ENCODE measurements around the gene FASTKD1.
A peak's percentile ranks its signal among the peaks of the same experiment; 100 is the strongest.

FASTKD1 gene

DNA sequence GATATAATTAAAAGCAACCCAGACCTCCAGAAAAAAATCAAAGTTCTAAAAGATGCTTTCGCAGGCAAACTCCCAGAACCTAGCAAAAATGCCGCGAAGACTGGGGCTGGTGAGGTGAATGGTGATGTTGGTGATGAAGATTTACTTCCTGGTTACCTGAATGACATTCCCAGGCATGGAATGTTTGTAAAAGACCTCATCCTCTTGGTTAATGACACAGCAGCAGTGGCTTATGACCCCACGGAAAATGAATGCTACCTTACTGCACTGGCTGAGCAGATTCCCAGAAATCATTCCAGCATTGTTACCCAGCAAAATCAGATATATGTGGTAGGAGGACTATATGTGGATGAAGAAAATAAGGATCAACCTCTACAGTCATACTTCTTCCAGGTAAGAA lies 63.2 kb downstream of the FASTKD1 start:
- no peaks in the 10 kb centered on the region for H3K4me1 ChIP-seq (ENCODE audit: control insufficient read depth, insufficient read depth, low read length, poor library complexity, severe bottlenecking)
- H3K4me3 ChIP-seq (ENCODE audit: extremely low read depth, insufficient read depth, low read length, poor library complexity, severe bottlenecking) = no peak overlapping the region
- no peak overlapping the region for H3K27ac ChIP-seq (ENCODE audit: low read depth, low read length, severe bottlenecking)
- no peaks in the 10 kb centered on the region for H3K36me3 ChIP-seq (ENCODE audit: control insufficient read depth, insufficient read depth, low read length)
- WGBS, 2 experiments (ENCODE audit: insufficient coverage in 2 of 2) = 90 to 100% methylated on average over 2 to 3 of the region's 4 CpGs
- H3K9me3 ChIP-seq (ENCODE audit: control insufficient read depth, low read length) = no peaks in the 10 kb centered on the region

- 86 to 95% methylated on average over 3 to 7 of the region's 8 CpGs for WGBS, 2 experiments (ENCODE audit: insufficient coverage in 2 of 2)
- Histone ChIP-seq H3K36me3 (ENCODE audit: control insufficient read depth, insufficient read depth, low read length) (no peaks in the 10 kb centered on the region), H3K9me3 (ENCODE audit: control insufficient read depth, low read length) (no peaks in the 10 kb centered on the region), H3K4me1 (ENCODE audit: control insufficient read depth, insufficient read depth, low read length, poor library complexity, severe bottlenecking) (no peaks in the 10 kb centered on the region), H3K27ac (ENCODE audit: low read depth, low read length, severe bottlenecking) (no peak overlapping the region), H3K4me3 (ENCODE audit: extremely low read depth, insufficient read depth, low read length, poor library complexity, severe bottlenecking) (no peak overlapping the region)
These were observed 63.7 kb downstream of the FASTKD1 start for GRCh38 chr2:169509955-169510354.

- WGBS, 2 experiments (ENCODE audit: insufficient coverage in 2 of 2) = 70 to 79% methylated on average over 3 of the region's 4 CpGs
These were observed 64.3 kb downstream of the FASTKD1 start, which contains the start of gene KLHL41 for GRCh38 chr2:169509298-169509885. Gene KLHL41 (plus strand): TSS chr2:169509702. CDS start chr2:169509779, 77 bp downstream.

DNA sequence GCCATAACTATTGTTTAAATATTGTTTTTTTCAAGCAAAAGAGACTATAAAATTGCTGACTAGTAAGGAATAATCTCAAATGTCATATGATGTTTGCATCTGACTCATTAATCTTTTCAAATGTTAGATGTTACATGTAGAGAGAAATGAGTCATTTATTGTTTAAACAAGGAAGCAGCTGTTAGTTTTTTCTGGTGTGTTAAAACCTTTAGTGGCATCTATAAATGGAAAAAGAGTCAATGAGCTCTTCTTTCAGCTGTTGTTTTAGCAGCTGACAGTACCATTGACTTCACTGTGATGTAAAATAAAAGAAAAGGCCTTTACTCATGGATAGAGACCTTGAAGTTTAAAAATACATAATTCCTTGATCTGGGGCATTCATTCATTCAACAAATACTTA lies 66.0 kb downstream of the FASTKD1 start:
- no peaks in the 10 kb centered on the region for H3K36me3 ChIP-seq (ENCODE audit: control insufficient read depth, insufficient read depth, low read length)
- no peak overlapping the region for H3K4me3 ChIP-seq (ENCODE audit: extremely low read depth, insufficient read depth, low read length, poor library complexity, severe bottlenecking)
- no peaks in the 10 kb centered on the region for H3K9me3 ChIP-seq (ENCODE audit: control insufficient read depth, low read length)
- no peak overlapping the region for H3K27ac ChIP-seq (ENCODE audit: low read depth, low read length, severe bottlenecking)
- H3K4me1 ChIP-seq (ENCODE audit: control insufficient read depth, insufficient read depth, low read length, poor library complexity, severe bottlenecking) = no peaks in the 10 kb centered on the region

More at GRCh38 chr2:169509298-169509885, 64.3 kb downstream of the FASTKD1 start, which contains the start of gene KLHL41:
- Histone ChIP-seq H3K27ac (ENCODE audit: low read depth, low read length, severe bottlenecking) (peak within 1 kb of the TSS; percentile 18), H3K4me1 (ENCODE audit: control insufficient read depth, insufficient read depth, low read length, poor library complexity, severe bottlenecking) (no peaks in the 10 kb centered on the region), H3K4me3 (ENCODE audit: extremely low read depth, insufficient read depth, low read length, poor library complexity, severe bottlenecking) (no peak within 1 kb of the TSS), H3K9me3 (ENCODE audit: control insufficient read depth, low read length) (no peaks in the 10 kb centered on the region), H3K36me3 (ENCODE audit: control insufficient read depth, insufficient read depth, low read length) (no peaks in the 10 kb centered on the region)

- H3K4me3 ChIP-seq (ENCODE audit: extremely low read depth, insufficient read depth, low read length, poor library complexity, severe bottlenecking) = no peak overlapping the region
- H3K36me3 ChIP-seq (ENCODE audit: control insufficient read depth, insufficient read depth, low read length) = no peaks in the 10 kb centered on the region
- no peak overlapping the region for H3K27ac ChIP-seq (ENCODE audit: low read depth, low read length, severe bottlenecking)
- 97 to 99% methylated on average over 5 to 17 of the region's 19 CpGs for WGBS, 2 experiments (ENCODE audit: insufficient coverage in 2 of 2)
- H3K9me3 ChIP-seq (ENCODE audit: control insufficient read depth, low read length) = no peaks in the 10 kb centered on the region
- no peaks in the 10 kb centered on the region for H3K4me1 ChIP-seq (ENCODE audit: control insufficient read depth, insufficient read depth, low read length, poor library complexity, severe bottlenecking)
These were observed 69.0 kb downstream of the FASTKD1 start for GRCh38 chr2:169504651-169505050.

GRCh38 chr2:169495310-169495928 lies 78.2 kb downstream of the FASTKD1 start:
- Histone ChIP-seq H3K27ac (ENCODE audit: low read depth, low read length, severe bottlenecking) (no peak overlapping the region), H3K4me1 (ENCODE audit: control insufficient read depth, insufficient read depth, low read length, poor library complexity, severe bottlenecking) (no peaks in the 10 kb centered on the region), H3K4me3 (ENCODE audit: extremely low read depth, insufficient read depth, low read length, poor library complexity, severe bottlenecking) (no peak overlapping the region), H3K9me3 (ENCODE audit: control insufficient read depth, low read length) (no peaks in the 10 kb centered on the region), H3K36me3 (ENCODE audit: control insufficient read depth, insufficient read depth, low read length) (no peaks in the 10 kb centered on the region)
- 71 to 100% methylated on average over 2 of the region's 5 CpGs for WGBS, 2 experiments (ENCODE audit: insufficient coverage in 2 of 2)

GRCh38 chr2:169493360-169493759 lies 80.3 kb downstream of the FASTKD1 start:
- H3K4me3 ChIP-seq (ENCODE audit: extremely low read depth, insufficient read depth, low read length, poor library complexity, severe bottlenecking) = no peak overlapping the region
- no peaks in the 10 kb centered on the region for H3K9me3 ChIP-seq (ENCODE audit: control insufficient read depth, low read length)
- no peak overlapping the region for H3K27ac ChIP-seq (ENCODE audit: low read depth, low read length, severe bottlenecking)
- H3K4me1 ChIP-seq (ENCODE audit: control insufficient read depth, insufficient read depth, low read length, poor library complexity, severe bottlenecking) = no peaks in the 10 kb centered on the region
- 88 to 89% methylated on average over 1 of the region's 2 CpGs for WGBS, 2 experiments (ENCODE audit: insufficient coverage in 2 of 2)
- no peaks in the 10 kb centered on the region for H3K36me3 ChIP-seq (ENCODE audit: control insufficient read depth, insufficient read depth, low read length)

DNA sequence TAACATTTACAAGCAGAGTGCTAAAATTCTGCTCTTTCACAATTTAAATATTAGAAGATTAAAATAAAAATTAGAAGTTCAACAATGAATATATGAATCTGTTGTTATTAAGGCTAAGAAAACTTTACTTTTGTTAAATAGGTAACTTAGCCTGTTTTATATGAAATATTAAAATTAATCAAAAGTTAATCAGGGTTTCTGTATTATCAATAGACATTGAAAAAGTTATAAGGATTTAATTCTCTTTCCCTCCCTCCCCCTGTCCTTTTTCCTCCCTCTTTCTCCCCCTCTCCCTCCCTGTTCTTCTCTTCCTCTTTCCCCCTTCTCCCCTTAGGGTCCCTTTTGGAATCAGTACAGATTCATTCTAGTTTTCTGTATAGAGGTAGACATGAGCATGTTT lies 82.3 kb downstream of the FASTKD1 start:
- Histone ChIP-seq H3K9me3 (ENCODE audit: control insufficient read depth, low read length) (no peaks in the 10 kb centered on the region), H3K4me3 (ENCODE audit: extremely low read depth, insufficient read depth, low read length, poor library complexity, severe bottlenecking) (no peak overlapping the region), H3K36me3 (ENCODE audit: control insufficient read depth, insufficient read depth, low read length) (no peaks in the 10 kb centered on the region), H3K27ac (ENCODE audit: low read depth, low read length, severe bottlenecking) (no peak overlapping the region), H3K4me1 (ENCODE audit: control insufficient read depth, insufficient read depth, low read length, poor library complexity, severe bottlenecking) (no peaks in the 10 kb centered on the region)

- Histone ChIP-seq H3K9me3 (ENCODE audit: control insufficient read depth, low read length) (no peaks in the 10 kb centered on the region), H3K4me3 (ENCODE audit: extremely low read depth, insufficient read depth, low read length, poor library complexity, severe bottlenecking) (no peak overlapping the region), H3K27ac (ENCODE audit: low read depth, low read length, severe bottlenecking) (no peak overlapping the region), H3K4me1 (ENCODE audit: control insufficient read depth, insufficient read depth, low read length, poor library complexity, severe bottlenecking) (no peaks in the 10 kb centered on the region), H3K36me3 (ENCODE audit: control insufficient read depth, insufficient read depth, low read length) (no peaks in the 10 kb centered on the region)
These were observed 82.8 kb downstream of the FASTKD1 start for GRCh38 chr2:169490834-169491233.

DNA sequence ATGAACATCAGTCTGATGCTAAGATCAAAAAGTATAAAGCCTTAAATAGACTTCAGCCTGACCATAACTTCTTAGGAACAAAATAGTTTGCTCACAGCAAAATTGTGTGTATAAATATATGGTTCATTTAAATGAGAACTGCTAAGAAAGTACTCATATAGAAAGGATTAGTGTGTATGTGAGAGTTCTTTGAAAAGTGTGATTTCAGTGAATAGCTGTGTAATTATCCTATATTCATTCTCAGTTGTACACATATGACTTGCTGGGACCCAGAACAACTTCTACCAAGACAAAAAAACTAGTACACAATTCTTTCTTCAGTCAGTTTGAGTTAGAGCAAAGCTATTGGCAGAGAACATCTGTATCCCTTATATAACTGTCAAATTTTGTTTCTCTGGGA lies 87.2 kb downstream of the FASTKD1 start:
- H3K4me3 ChIP-seq (ENCODE audit: extremely low read depth, insufficient read depth, low read length, poor library complexity, severe bottlenecking) = no peak overlapping the region
- H3K27ac ChIP-seq (ENCODE audit: low read depth, low read length, severe bottlenecking) = no peak overlapping the region
- no peaks in the 10 kb centered on the region for H3K4me1 ChIP-seq (ENCODE audit: control insufficient read depth, insufficient read depth, low read length, poor library complexity, severe bottlenecking)
- no peaks in the 10 kb centered on the region for H3K36me3 ChIP-seq (ENCODE audit: control insufficient read depth, insufficient read depth, low read length)
- no peaks in the 10 kb centered on the region for H3K9me3 ChIP-seq (ENCODE audit: control insufficient read depth, low read length)

DNA sequence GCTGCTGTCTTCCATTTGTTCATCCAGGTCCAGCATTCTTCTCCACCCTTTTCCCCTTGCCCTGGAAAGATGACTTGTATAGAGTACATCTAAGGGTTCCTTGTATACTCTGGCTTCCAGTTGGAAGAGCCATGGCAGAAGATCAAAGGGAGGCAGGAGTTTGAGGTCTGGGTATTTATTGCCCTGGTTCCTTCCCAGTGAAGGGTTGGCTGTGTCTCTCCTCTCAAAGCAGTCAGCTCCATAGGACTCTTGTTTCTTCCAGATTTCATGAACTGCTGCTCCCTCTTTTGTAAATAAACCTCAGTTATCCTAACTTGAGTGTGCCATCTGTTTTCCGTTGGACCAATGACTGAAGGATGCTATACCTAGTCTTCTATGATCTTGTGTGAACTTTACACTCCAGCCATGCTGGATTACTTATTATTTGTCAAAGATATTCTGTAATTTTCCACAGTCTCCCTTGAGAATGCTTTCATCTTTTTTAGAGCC lies 88.0 kb downstream of the FASTKD1 start:
- WGBS, 2 experiments (ENCODE audit: insufficient coverage in 2 of 2) = 100% methylated on average over 1 of the region's 1 CpG; no CpG with 5 or more reads in 1 of the 2 experiments
- Histone ChIP-seq H3K4me3 (ENCODE audit: extremely low read depth, insufficient read depth, low read length, poor library complexity, severe bottlenecking) (no peak overlapping the region), H3K36me3 (ENCODE audit: control insufficient read depth, insufficient read depth, low read length) (no peaks in the 10 kb centered on the region), H3K9me3 (ENCODE audit: control insufficient read depth, low read length) (no peaks in the 10 kb centered on the region), H3K27ac (ENCODE audit: low read depth, low read length, severe bottlenecking) (no peak overlapping the region), H3K4me1 (ENCODE audit: control insufficient read depth, insufficient read depth, low read length, poor library complexity, severe bottlenecking) (no peaks in the 10 kb centered on the region)
